Liver (tissue), 9 donors: ENCODE data around the gene GLIS1. TPM values are rescaled to one million over a fixed set of nuclear protein-coding genes. Genes with fewer than 3 reads are reported as not detected.
"Not testable (repeated sequence)": the region's sequence is repeated elsewhere in the genome, so short reads cannot be mapped to it uniquely, and the experiment has no call there.

Experiments used
- DNase-seq: peaks from one replicate; pipeline ENCODE4 v3.0.0-alpha.2; 2017; ENCODE audit warnings: low spot score
- H3K27ac ChIP-seq, 2 donors: one replicate each; pipeline ENCODE4 v1.7.0; 2013; ENCODE audit warnings: inconsistent platforms in 2 of 2, low read length in 2 of 2, control low read depth in 1 of 2, low read depth in 1 of 2, mild to moderate bottlenecking in 1 of 2
- H3K27me3 ChIP-seq, 4 donors: one replicate each; pipeline versions ENCODE4 v1.6.1 to v1.7.0; 2013; ENCODE audit warnings: low read length in 3 of 4, inconsistent platforms in 1 of 4, mild to moderate bottlenecking in 1 of 4, moderate library complexity in 1 of 4; ENCODE audit not compliant: control insufficient read depth in 4 of 4, insufficient read depth in 4 of 4
- H3K36me3 ChIP-seq, 4 donors: one replicate each; pipeline versions ENCODE4 v1.6.1 to v1.7.0; 2013; ENCODE audit warnings: low read length in 3 of 4, mild to moderate bottlenecking in 3 of 4, low read depth in 1 of 4, moderate library complexity in 1 of 4; ENCODE audit not compliant: control insufficient read depth in 4 of 4, insufficient read depth in 3 of 4
- H3K4me1 ChIP-seq, 4 donors: one replicate each; pipeline versions ENCODE4 v1.6.1 to v1.7.0; 2013; ENCODE audit warnings: low read length in 3 of 4, mild to moderate bottlenecking in 3 of 4, moderate library complexity in 1 of 4; ENCODE audit not compliant: control insufficient read depth in 4 of 4, insufficient read depth in 4 of 4
- H3K4me3 ChIP-seq, 3 donors: one replicate each; pipeline versions ENCODE4 v1.6.1 to v1.7.0; 2013; ENCODE audit warnings: low read length in 3 of 3, control low read depth in 1 of 3, low read depth in 1 of 3, mild to moderate bottlenecking in 1 of 3
- H3K9ac ChIP-seq, 2 donors: one replicate each; pipeline ENCODE4 v1.7.0; 2013; ENCODE audit warnings: low read length in 2 of 2, mild to moderate bottlenecking in 2 of 2, moderate library complexity in 2 of 2, control low read depth in 1 of 2, low read depth in 1 of 2
- H3K9me3 ChIP-seq, 4 donors: one replicate each; pipeline versions ENCODE4 v1.6.1 to v1.7.0; 2013; ENCODE audit warnings: low read length in 3 of 4; ENCODE audit not compliant: control insufficient read depth in 4 of 4
- ATF3 ChIP-seq: IDR thresholded peaks from 2 replicates; pipeline ENCODE4 v1.6.1; 2016; ENCODE audit warnings: antibody characterized with exemption
- CTCF ChIP-seq: fragments of 150-350 bp; IDR thresholded peaks from 2 replicates; pipeline ENCODE4 v1.5.1; 2017; ENCODE audit warnings: improper control_type of control experiment, low read depth, low read length; ENCODE audit not compliant: missing input control
- EGR1 ChIP-seq, 2 donors: IDR thresholded peaks; 2 replicates each; pipeline ENCODE4 v1.6.1; 2016 to 2018; ENCODE audit warnings: antibody characterized with exemption in 2 of 2, low read depth in 2 of 2
- FOXA1 ChIP-seq: IDR thresholded peaks from 2 replicates; pipeline ENCODE4 v1.6.1; 2016; ENCODE audit warnings: antibody characterized with exemption
- FOXA2 ChIP-seq: IDR thresholded peaks from 2 replicates; pipeline ENCODE4 v1.6.1; 2016; ENCODE audit warnings: antibody characterized with exemption
- GABPA ChIP-seq, 2 donors: IDR thresholded peaks in 1 of 2; conservative IDR thresholded peaks in 1 of 2; 2 replicates each; pipeline ENCODE4 v1.6.1; 2016; ENCODE audit warnings: antibody characterized with exemption in 2 of 2, mild to moderate bottlenecking in 1 of 2, moderate library complexity in 1 of 2
- HNF4A ChIP-seq, 2 donors: conservative IDR thresholded peaks; 2 replicates each; pipeline ENCODE4 v1.6.1; 2016; ENCODE audit warnings: antibody characterized with exemption in 2 of 2, mild to moderate bottlenecking in 2 of 2
- HNF4G ChIP-seq: IDR thresholded peaks from 2 replicates; pipeline ENCODE4 v1.6.1; 2016; ENCODE audit warnings: antibody characterized with exemption
- JUND ChIP-seq, 2 donors: IDR thresholded peaks; 2 replicates each; pipeline ENCODE4 v1.6.1; 2016; ENCODE audit warnings: antibody characterized with exemption in 2 of 2
- RAD21 ChIP-seq, 2 donors: IDR thresholded peaks; 2 replicates each; pipeline ENCODE4 v1.6.1; 2016; ENCODE audit warnings: antibody characterized with exemption in 2 of 2, mild to moderate bottlenecking in 2 of 2
- RXRA ChIP-seq, 2 donors: IDR thresholded peaks; 2 replicates each; pipeline ENCODE4 v1.6.1; 2017 to 2018; ENCODE audit warnings: antibody characterized with exemption in 2 of 2, mild to moderate bottlenecking in 1 of 2
- SP1 ChIP-seq: IDR thresholded peaks from 2 replicates; pipeline ENCODE4 v1.6.1; 2018; ENCODE audit warnings: antibody characterized with exemption, mild to moderate bottlenecking
- TAF1 ChIP-seq: conservative IDR thresholded peaks from 2 replicates; pipeline ENCODE4 v1.6.1; 2016; ENCODE audit warnings: antibody characterized with exemption, mild to moderate bottlenecking
- YY1 ChIP-seq: IDR thresholded peaks from 2 replicates; pipeline ENCODE4 v1.6.1; 2016; ENCODE audit warnings: antibody characterized with exemption, mild to moderate bottlenecking
- WGBS: extraction: QIAGEN DNeasy Blood & Tissue Kit; methylation state at CpG from one replicate; pipeline ENCODE4 v1.1.7; 2013; 5-methylcytosine and 5-hydroxymethylcytosine counted together
- polyA plus RNA-seq, 2 donors: library from polyadenylated mRNA; stranded (reverse) in 1 of 2; unstranded in 1 of 2; fragments of 200-250 nt in 1 of 2; fragments of >200 nt in 1 of 2; fragmentation: Nextera tagmentation in 1 of 2; extraction: Ambion mirVana in 1 of 2; gene quantifications; one replicate each; pipeline versions ENCODE4 v1.2.1 to v1.2.3, GENCODE V29; 2013 to 2015
- total RNA-seq, 2 donors: library from RNA; depleted of rRNA; stranded (reverse); fragments of >200 nt; gene quantifications; one replicate each; pipeline ENCODE4 v1.2.3, GENCODE V29; 2014
- TF ChIP-seq, protein P1 (sequence below): IDR thresholded peaks from 2 replicates; pipeline ENCODE4 v1.6.1; 2016; ENCODE audit warnings: antibody characterized with exemption
- TF ChIP-seq, protein P2 (sequence below): IDR thresholded peaks from 2 replicates; pipeline ENCODE4 v1.6.1; 2016; ENCODE audit warnings: antibody characterized with exemption
- donor health status: healthy.
- donor health status: healthy.
- donor health status: healthy.
- donor health status: healthy.
- donor health status: healthy.

Gene GLIS1
- total and polyA plus RNA-seq, 4 donors: under 0.01 to 0.05 TPM; not detected in 2

DNA sequence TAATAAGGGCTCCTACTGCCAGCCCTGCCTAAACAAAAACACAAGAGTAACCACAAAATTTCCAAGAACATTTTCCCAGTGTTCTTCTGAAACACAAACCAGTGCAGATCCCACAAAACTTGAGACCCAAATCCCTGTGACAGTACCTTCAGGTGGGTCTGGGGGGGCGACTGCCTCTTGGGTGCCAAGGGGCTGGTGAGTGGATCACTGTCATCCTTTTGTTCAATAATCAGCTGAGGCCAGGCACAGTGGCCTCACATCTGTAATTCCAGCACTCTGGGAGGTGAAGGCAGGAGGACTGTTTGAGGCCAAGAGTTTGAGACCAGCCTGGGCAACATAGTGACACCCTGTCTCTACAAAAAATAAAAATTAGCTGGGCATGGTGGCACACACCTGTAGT lies 87.6 kb downstream of the GLIS1 start:
- peaks cover 0 to 2% (median 0%) of the 10 kb centered on the region in 4 donors for H3K4me1 ChIP-seq
- H3K4me3 ChIP-seq: no peak overlapping the region
- no peaks in the 10 kb centered on the region for H3K9me3 ChIP-seq
- DNase-seq: no peak
- no peak for TF ChIP-seq JUND (IDR thresholded peaks at IDR 0.05)
- H3K27me3 ChIP-seq: peaks cover 0 to 5% (median 0%) of the 10 kb centered on the region in 4 donors
- H3K36me3 ChIP-seq: no peaks in the 10 kb centered on the region
- no peak overlapping the region for H3K9ac ChIP-seq
- 63% methylated on average over 1 of the region's 1 CpG for WGBS
- H3K27ac ChIP-seq: no peak overlapping the region

- TF ChIP-seq FOXA2: no peak
- no peak for TF ChIP-seq CTCF
- no peak for TF ChIP-seq HNF4G
- no peak for TF ChIP-seq EGR1 (IDR thresholded peaks at IDR 0.05; ENCODE audit: low read depth in 2 of 2)
- TF ChIP-seq SP1: no peak
- Histone ChIP-seq H3K27me3 (no peaks in the 10 kb centered on the region), H3K4me1 (no peaks in the 10 kb centered on the region), H3K27ac (no peak overlapping the region), H3K9me3 (no peaks in the 10 kb centered on the region), H3K9ac (no peak overlapping the region), H3K4me3 (no peak overlapping the region), H3K36me3 (no peaks in the 10 kb centered on the region)
- 76% methylated on average over 7 of the region's 7 CpGs for WGBS
- DNase-seq: no peak
Observed at GRCh38 chr1:53648516-53648915, 90.4 kb downstream of the GLIS1 start.

DNA sequence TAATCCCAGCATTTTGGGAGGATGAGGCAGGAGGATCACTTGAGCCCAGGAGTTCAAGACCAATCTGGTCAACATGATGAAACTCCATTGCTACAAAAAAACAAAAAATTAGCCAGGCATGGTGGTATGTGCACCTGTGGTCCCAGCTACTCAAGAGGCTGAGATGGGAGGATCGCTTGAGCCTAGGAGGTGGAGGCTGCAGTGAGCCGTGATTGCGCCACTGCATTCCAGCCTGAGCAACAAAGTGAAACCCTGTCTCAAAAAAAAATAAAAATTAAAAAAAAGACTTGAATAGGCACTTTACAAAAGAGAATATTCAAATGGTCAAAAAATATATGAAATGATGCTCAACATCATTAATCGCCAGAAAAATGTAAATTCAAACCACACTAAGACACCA lies 91.0 kb downstream of the GLIS1 start:
- H3K9ac ChIP-seq, H3K36me3 ChIP-seq, H3K4me1 ChIP-seq, H3K27me3 ChIP-seq, H3K9me3 ChIP-seq, H3K27ac ChIP-seq, H3K4me3 ChIP-seq, DNase-seq: not testable (repeated sequence)
- 92% methylated on average over 4 of the region's 4 CpGs for WGBS

DNA sequence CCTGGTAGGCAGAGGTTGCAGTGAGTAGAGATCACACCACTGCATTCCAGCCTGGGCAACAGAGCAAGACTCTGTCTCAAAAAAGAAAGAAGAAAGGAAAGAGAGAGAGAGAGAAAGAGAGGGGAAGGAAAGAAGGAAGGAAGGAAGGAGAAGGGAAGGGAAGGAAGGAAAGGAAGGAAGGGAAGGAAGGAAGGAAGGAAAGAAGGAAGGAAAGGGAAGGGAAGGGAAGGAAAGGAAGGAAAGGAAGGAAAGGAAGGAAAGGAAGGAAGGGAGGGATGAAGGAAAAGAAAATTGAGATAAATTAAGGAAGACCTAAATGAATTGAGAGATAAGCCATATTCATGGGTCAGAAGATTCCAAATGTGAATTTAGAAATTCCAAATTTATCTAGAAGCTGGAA lies 92.2 kb downstream of the GLIS1 start:
- H3K36me3 ChIP-seq: no peaks in the 10 kb centered on the region
- no peak overlapping the region for H3K4me3 ChIP-seq
- H3K27ac ChIP-seq: no peak overlapping the region
- no peaks in the 10 kb centered on the region for H3K4me1 ChIP-seq
- H3K9me3 ChIP-seq: no peaks in the 10 kb centered on the region
- no peak overlapping the region for H3K9ac ChIP-seq
- no peak for DNase-seq
- H3K27me3 ChIP-seq: no peaks in the 10 kb centered on the region
- TF ChIP-seq YY1 (no peak), GABPA (IDR thresholded peaks at IDR 0.05 in 1 of 2, conservative IDR thresholded peaks at IDR 0.05 in 1 of 2) (no peak), FOXA2 (no peak), HNF4A (conservative IDR thresholded peaks at IDR 0.05) (no peak), RXRA (IDR thresholded peaks at IDR 0.05) (no peak), FOXA1 (no peak), EGR1 (IDR thresholded peaks at IDR 0.05; ENCODE audit: low read depth in 2 of 2) (no peak), HNF4G (no peak), ATF3 (no peak), CTCF (no peak), RAD21 (IDR thresholded peaks at IDR 0.05) (no peak), TAF1 (no peak), SP1 (no peak)
- TF ChIP-seq, protein P1, sequence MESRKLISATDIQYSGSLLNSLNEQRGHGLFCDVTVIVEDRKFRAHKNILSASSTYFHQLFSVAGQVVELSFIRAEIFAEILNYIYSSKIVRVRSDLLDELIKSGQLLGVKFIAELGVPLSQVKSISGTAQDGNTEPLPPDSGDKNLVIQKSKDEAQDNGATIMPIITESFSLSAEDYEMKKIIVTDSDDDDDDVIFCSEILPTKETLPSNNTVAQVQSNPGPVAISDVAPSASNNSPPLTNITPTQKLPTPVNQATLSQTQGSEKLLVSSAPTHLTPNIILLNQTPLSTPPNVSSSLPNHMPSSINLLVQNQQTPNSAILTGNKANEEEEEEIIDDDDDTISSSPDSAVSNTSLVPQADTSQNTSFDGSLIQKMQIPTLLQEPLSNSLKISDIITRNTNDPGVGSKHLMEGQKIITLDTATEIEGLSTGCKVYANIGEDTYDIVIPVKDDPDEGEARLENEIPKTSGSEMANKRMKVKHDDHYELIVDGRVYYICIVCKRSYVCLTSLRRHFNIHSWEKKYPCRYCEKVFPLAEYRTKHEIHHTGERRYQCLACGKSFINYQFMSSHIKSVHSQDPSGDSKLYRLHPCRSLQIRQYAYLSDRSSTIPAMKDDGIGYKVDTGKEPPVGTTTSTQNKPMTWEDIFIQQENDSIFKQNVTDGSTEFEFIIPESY: no peak
- TF ChIP-seq, protein P2, sequence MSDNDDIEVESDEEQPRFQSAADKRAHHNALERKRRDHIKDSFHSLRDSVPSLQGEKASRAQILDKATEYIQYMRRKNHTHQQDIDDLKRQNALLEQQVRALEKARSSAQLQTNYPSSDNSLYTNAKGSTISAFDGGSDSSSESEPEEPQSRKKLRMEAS: no peak
